ENCODE data around the gene HOTAIR.

- TF ChIP-seq POLR2A (IDR thresholded peaks at IDR 0.05; ENCODE audit: low read depth, low read length), result no peak
- TF ChIP-seq CTCF (IDR thresholded peaks at IDR 0.05; ENCODE audit: extremely low read depth in 1 of 2, insufficient read depth in 1 of 2, low read depth in 1 of 2, low read length in 2 of 2), result no peak
- TF ChIP-seq MYC (IDR thresholded peaks at IDR 0.05; ENCODE audit: low read depth, low read length), result no peak
- no peak for TF ChIP-seq EZH2 (IDR thresholded peaks at IDR 0.05; ENCODE audit: borderline replicate concordance, low read depth, low read length, severe bottlenecking)
- TF ChIP-seq POLR2AphosphoS5 (IDR thresholded peaks at IDR 0.05; ENCODE audit: insufficient read depth, low read depth, low read length), result no peak
Observed at GRCh38 chr12:53978477-53979356, 4.0 kb upstream of the HOTAIR start.
